Stimulated activated naive B cell treated with anti-CD40 and anti-IgM and Interleukin-4, amounts not matched to agents 10 μg/mL and 1 μg/mL and 100 μg/mL, for 72 hours (primary cell): ENCODE results near the gene PSME3IP1.
A peak's percentile ranks its signal among the peaks of the same experiment; 100 is the strongest.

Experiments
- ATAC-seq, 2 donors: fragments of 150-1000 bp; cut with Tn5 transposase; replicated peaks; 2 replicates each; pipeline ENCODE4 v1.10.0; 2021; ENCODE audit warnings: moderate library complexity in 1 of 2
- DNase-seq: peaks from one replicate; pipeline ENCODE4 v3.0.0; 2021
- H3K27ac Mint-ChIP-seq: one replicate; pipeline ENCODE4 v1.8.0; 2022; ENCODE audit warnings: mild to moderate bottlenecking, mixed read lengths
- H3K27me3 Mint-ChIP-seq, 2 donors: one replicate each; pipeline ENCODE4 v1.8.0; 2022; ENCODE audit warnings: mixed read lengths in 2 of 2
- H3K36me3 Mint-ChIP-seq, 2 donors: one replicate each; pipeline ENCODE4 v1.8.0; 2022; ENCODE audit warnings: mixed read lengths in 2 of 2, mild to moderate bottlenecking in 1 of 2
- H3K4me1 Mint-ChIP-seq, 2 donors: one replicate each; pipeline ENCODE4 v1.8.0; 2022; ENCODE audit warnings: mixed read lengths in 2 of 2, mild to moderate bottlenecking in 1 of 2
- H3K4me3 Mint-ChIP-seq, 2 donors: one replicate each; pipeline ENCODE4 v1.8.0; 2022; ENCODE audit warnings: mild to moderate bottlenecking in 2 of 2, mixed read lengths in 2 of 2, moderate library complexity in 1 of 2
- H3K9me3 Mint-ChIP-seq, 2 donors: one replicate each; pipeline ENCODE4 v1.8.0; 2022; ENCODE audit warnings: mixed read lengths in 2 of 2, mild to moderate bottlenecking in 1 of 2

The PSME3IP1 gene

DNA sequence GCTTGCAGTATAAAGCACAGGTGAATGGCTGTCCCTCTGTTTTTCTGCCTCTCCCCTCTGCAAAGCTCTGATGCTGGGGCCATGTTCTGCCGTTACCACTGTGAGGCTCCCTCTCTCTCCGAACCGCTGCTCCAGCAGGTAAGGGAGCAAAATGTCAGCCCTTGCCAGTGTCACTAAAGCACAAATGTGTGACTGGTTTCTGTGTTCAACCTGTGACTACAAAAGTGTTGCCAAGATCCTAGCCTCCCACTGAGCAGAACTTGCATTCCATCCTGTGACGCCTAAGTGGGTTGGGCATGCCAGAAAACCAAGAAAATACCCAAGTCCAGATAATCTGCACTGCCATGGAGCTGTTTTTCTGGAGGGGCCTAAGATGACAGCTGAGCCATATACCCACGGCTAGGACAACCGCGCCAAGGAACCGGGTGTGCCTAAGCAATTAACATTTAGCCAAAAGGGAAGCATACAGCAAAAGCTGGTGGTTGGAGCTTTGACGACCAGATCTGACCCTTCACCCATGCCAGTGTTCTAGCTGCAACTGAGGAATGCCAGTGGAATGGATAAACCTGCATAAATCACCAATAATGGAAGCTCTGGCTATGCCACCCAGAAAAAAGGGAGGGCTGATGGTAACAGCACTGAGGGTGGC, 35.0 kb downstream of the PSME3IP1 start:
- Mint-ChIP-seq H3K36me3 (peaks cover 28 to 63% of the 10 kb centered on the region in 2 donors), H3K4me3 (no peak overlapping the region), H3K9me3 (no peaks in the 10 kb centered on the region), H3K27me3 (no peaks in the 10 kb centered on the region), H3K27ac (no peak overlapping the region), H3K4me1 (peaks cover 22 to 28% of the 10 kb centered on the region in 2 donors)
- DNase-seq = no peak
- ATAC-seq = no peak

DNA sequence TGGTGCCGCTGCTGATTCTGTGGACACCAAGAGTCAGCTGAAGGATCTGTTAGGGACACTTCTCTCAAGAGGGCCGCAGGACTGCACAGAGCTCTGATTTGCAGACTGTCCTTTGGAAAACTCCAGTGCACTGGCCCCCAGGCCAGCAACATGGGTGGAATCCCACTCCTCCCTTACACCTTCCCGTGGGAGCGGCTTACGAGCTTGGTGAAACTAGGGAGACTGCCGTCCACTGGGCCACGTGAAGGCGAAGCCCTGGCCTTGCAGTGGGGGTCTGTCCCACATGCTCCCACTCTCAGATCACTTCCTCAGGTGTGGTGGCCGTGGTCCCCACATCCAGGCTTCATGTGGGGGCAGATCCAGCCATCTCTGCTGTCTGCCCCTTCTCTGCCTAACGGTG, 36.4 kb downstream of the PSME3IP1 start:
- Mint-ChIP-seq H3K27me3 (no peaks in the 10 kb centered on the region), H3K36me3 (peaks cover 35 to 61% of the 10 kb centered on the region in 2 donors)
- ATAC-seq = no peak

DNA sequence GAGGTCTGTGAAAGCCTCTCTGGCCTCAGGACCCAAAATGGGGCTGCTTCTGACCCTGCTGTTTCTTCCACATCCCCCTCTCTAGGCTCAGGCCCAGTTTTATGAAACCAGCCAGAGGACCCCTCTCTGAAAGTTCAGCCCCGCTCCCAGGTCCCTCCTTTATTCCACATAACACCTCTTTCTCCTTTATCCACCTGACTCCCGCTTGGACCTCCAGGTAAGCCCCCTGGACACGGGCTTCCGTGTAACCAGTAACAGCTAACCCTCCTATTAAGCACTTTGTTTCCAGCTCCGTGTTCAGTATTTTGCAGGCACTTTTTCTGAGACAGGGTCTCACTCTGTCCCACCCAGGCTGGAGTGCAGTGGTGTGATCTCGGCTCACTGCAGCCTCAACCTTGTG, 37.4 kb downstream of the PSME3IP1 start:
- H3K36me3 Mint-ChIP-seq = peaks cover 29 to 52% of the 10 kb centered on the region in 2 donors

More for the DNA sequence above, 36.4 kb downstream of the PSME3IP1 start:
- Mint-ChIP-seq H3K4me3 (no peak overlapping the region), H3K9me3 (no peaks in the 10 kb centered on the region), H3K4me1 (peaks cover 25 to 29% of the 10 kb centered on the region in 2 donors), H3K27ac (no peak overlapping the region)
- no peak for DNase-seq

DNA sequence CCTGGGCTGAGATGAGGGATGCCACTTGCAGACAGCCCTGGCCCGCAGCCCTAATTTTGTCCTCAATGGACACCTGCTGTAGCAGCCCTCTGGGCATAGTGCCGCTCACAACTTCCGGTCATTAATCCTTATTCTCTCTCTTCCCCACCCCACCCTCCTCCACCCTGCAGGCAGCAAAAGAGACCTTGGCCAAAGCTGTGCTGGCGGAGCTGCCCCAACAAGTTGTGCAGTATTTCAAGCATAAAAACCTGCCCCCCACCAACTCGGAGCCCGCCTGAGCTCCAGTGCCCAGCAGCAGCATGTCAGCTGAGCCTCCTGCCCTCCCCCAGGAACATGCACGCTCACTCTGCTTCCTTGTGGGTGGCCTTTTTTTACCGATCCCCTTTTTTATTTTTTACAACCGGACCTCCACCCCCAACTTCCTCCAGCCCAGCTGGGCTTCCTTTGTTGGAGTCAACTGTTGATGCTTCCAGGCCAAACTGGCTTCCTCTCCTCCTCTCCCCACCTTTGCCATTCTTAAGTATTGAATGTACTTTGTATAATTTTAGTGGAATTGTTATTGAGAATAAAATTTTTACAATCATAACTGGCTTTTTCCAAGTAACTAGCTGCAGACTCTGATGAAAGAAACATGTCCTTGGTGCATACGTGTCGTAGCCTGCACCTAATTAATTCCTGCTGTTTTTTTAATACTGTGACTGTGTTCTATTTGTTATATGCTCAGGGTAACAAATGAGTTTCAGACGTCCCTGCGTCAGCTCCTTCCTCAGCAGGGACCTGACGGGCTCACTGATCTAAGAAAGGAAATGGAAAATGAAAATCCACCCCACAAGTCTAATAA, 38.2 kb downstream of the PSME3IP1 start:
- Mint-ChIP-seq H3K9me3 (no peaks in the 10 kb centered on the region), H3K27me3 (no peaks in the 10 kb centered on the region), H3K27ac (peak overlapping the region; percentile 86), H3K36me3 (peaks cover 23 to 44% of the 10 kb centered on the region in 2 donors), H3K4me3 (peak overlapping the region in 1 of 2 donors; percentile 36), H3K4me1 (peaks cover 25 to 34% of the 10 kb centered on the region in 2 donors)
- peak; percentile 35 to 48 for ATAC-seq
- no peak for DNase-seq

More for the DNA sequence above, 37.4 kb downstream of the PSME3IP1 start:
- H3K27ac Mint-ChIP-seq = peak overlapping the region; percentile 1
- peak overlapping the region in 1 of 2 donors; percentile 2 for H3K4me3 Mint-ChIP-seq
- peak in 1 of 2 donors; percentile 24 for ATAC-seq
- no peak for DNase-seq
- peaks cover 25 to 29% of the 10 kb centered on the region in 2 donors for H3K4me1 Mint-ChIP-seq
- no peaks in the 10 kb centered on the region for H3K9me3 Mint-ChIP-seq
- H3K27me3 Mint-ChIP-seq = no peaks in the 10 kb centered on the region

DNA sequence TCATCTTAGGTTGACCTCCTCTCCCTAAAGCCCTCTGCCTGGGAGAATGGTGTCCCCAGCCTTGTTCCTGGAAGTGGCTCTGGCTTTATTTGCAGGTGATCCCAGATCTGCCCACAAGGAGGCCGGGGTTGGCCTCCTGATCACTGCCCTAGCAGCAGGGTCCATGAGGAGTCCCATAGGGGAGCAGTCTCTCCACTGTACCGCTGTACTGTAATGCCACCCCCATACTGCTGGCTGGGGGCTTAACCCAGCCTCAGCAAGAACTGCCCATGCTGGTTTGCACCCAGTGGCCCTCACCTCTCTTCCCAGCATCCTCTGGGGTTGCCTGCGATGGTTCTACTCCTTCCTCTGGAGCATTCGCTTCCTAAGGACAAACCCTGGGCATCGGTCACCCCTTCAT, 39.1 kb downstream of the PSME3IP1 start:
- no peak for DNase-seq
- Mint-ChIP-seq H3K9me3 (no peaks in the 10 kb centered on the region), H3K27ac (no peak overlapping the region), H3K4me3 (no peak overlapping the region), H3K27me3 (no peaks in the 10 kb centered on the region), H3K36me3 (peaks cover 23 to 41% of the 10 kb centered on the region in 2 donors), H3K4me1 (peaks cover 32 to 43% of the 10 kb centered on the region in 2 donors)
- no peak for ATAC-seq

DNA sequence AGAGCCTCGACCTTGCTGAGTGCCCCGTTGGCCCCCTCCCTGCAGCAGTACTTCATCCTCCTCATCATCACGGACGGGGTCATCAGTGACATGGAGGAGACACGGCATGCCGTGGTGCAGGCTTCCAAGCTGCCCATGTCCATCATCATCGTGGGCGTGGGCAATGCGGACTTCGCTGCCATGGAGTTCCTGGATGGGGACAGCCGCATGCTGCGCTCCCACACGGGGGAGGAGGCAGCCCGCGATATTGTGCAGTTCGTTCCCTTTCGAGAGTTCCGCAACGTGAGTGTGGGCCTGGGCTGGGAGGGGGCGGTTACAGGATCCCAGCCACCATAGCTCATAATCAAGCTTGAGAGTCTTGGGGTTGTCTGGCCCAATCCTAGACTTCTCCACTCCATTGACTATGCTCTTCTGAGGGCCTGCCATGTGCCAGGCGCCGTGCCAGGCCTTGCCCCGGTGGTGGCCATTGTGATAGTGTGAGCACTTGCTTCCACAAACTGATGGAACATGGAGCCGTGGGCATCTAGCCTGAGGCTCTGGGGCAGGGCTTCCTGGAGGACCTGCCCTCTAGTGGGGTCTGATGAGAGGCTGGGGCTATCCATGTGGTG, 39.7 kb downstream of the PSME3IP1 start:
- no peak overlapping the region for H3K4me3 Mint-ChIP-seq
- H3K36me3 Mint-ChIP-seq = peaks cover 23 to 37% of the 10 kb centered on the region in 2 donors
- H3K27me3 Mint-ChIP-seq = no peaks in the 10 kb centered on the region
- H3K4me1 Mint-ChIP-seq = peaks cover 36 to 49% of the 10 kb centered on the region in 2 donors
- H3K27ac Mint-ChIP-seq = no peak overlapping the region
- no peaks in the 10 kb centered on the region for H3K9me3 Mint-ChIP-seq
- DNase-seq = no peak
- no peak for ATAC-seq

DNA sequence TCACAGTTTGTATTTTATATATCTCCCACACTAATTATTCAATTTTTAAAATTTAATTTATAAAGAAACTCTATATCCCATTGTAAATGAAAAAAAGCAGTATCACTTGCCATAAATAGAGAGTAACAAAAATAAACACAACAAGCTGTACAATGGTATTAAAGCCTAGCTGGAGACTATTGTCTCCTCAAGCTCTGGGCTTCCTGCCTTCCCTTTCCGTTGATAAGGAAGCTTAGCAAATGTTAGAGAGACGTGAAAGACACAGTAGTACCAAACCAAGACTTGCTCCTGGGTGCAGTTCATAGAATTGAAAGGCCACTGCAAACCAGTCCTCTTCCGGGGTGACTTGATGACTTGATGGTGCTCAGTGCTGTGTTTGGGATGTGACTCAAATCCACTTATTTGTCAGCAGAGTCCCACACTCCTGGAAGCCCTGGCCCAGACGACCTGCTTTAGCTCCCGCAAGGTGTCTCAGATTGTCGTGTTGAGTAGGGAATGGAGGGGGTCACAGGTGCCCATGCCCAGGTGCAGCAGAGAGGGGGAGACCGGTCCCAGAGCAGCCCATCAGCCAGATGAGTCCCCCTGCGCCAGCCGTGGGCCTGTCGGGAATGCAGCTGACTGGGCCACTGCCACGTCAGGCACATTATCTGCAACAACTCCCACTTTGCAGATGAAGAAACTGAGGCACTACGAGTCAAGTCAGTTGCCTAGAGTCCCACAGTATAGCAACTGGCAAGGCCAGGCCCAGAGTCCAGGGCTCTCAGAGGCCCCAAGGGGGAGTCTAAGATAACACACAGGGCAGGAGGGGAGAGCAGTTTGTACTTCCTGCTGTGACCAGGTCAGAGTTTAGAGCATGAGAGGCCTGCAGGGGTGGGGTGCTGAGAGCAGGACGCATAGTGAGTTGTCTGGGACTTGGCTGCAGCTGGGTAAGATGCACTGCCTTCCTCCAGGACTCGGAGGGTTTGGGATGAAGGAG, 40.5 kb downstream of the PSME3IP1 start:
- Mint-ChIP-seq H3K27ac (no peak overlapping the region), H3K4me1 (peaks cover 40 to 55% of the 10 kb centered on the region in 2 donors), H3K27me3 (no peaks in the 10 kb centered on the region), H3K9me3 (no peaks in the 10 kb centered on the region), H3K36me3 (peaks cover 23 to 31% of the 10 kb centered on the region in 2 donors), H3K4me3 (no peak overlapping the region)
- ATAC-seq (no peak), DNase-seq (no peak)

DNA sequence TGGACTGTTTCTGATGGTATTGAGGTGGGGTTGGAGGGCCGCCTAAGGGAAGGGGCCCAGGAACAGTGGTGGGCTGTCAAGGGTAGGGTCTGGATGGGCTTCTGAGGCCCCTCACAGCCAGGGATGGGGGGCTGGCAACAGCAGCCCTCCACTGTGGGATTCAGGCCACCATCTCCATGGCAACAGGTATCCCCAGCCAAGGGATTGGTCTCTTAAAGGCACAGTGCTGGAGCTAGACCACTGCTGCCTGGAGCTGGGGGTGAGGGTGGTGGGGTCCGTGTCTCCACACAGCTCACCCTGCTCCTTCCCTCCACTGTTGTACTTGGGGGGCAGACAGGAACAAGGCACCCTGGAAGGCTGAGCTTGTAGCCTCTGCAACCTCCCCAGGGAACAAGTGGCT, 41.8 kb downstream of the PSME3IP1 start:
- Mint-ChIP-seq H3K27ac (no peak overlapping the region), H3K4me1 (peaks cover 45 to 65% of the 10 kb centered on the region in 2 donors), H3K9me3 (no peaks in the 10 kb centered on the region), H3K36me3 (peaks cover 21 to 30% of the 10 kb centered on the region in 2 donors), H3K27me3 (no peaks in the 10 kb centered on the region), H3K4me3 (no peak overlapping the region)
- ATAC-seq (no peak), DNase-seq (no peak)

DNA sequence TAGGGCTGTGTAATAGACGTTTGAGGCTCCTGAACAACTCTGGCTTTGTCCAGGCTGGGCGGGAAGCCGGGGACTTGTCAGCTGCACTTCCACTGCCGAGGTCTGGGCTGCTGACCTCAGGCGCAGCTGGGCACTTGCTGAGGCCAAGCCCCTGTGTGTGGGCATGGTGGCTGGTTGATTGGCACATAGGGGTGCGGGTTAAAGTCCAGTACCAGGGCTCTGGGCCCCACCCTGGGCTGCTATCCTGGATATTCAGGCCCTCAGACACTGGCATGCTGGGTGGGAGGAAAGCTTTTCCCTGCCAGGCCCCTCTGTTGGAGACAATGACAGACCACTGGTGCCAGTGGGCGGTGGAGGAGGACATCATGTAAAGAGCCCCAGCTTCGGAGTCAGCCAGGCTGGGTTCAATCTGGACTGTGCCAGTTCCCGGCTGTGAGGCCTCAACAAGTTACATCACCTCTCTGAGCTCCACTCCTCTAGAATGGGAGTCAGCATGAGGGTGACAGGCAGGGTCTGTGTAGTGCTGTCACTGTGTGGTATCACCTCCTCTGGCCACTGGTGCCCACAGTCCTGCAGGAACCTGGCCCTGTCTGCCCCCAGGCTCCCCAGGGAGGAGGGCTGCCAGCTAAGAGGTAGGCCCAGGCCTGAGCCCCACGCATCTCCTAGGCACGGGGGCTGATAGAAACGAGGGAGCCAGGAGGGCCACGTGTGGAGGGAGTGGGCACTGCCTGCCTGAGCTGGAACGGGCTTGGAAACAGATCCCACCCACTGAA, 42.5 kb downstream of the PSME3IP1 start:
- peaks cover 43 to 61% of the 10 kb centered on the region in 2 donors for H3K4me1 Mint-ChIP-seq
- no peaks in the 10 kb centered on the region for H3K27me3 Mint-ChIP-seq
- no peak overlapping the region for H3K4me3 Mint-ChIP-seq
- ATAC-seq = no peak
- DNase-seq = no peak
- no peak overlapping the region for H3K27ac Mint-ChIP-seq
- H3K9me3 Mint-ChIP-seq = no peaks in the 10 kb centered on the region
- H3K36me3 Mint-ChIP-seq = peaks cover 21 to 26% of the 10 kb centered on the region in 2 donors

DNA sequence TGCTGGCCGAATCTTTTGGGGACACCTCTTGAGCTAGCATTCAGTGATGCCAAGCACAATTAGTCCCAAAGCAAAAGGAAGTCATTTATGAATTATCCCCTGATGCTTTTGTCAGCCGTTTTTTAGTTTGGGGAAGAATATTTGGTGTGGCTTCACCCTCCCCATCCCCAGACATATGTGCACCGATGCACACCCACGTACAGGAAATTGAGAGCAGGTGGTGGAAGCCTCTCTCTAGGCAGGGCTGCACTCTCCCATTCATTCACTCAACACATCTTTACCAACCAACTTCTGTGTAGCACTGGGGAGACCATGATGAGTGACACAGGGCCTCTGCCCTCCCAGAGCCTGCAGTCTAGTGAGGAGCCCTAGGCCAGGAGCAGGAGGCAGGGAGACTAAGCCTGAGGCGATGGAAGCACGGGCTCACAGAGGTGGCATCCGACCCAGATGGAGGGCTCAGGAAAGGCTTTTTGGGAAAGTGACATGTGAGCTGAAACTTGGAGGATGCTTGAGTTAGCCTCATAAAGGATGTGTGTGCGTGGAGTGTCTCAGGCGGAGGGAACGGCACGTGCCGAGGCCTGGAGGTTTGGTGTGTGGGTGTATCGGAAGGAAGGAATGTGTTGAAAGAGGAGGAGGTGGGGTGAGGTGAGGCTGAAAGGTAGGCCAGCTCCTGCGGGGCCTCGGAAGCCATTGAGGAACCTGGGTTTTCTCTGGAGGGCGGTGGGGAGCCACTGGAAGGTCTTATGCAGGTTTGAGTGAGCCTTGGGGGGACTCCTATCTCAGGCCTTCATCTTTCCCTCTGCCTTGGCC, 43.8 kb downstream of the PSME3IP1 start:
- Mint-ChIP-seq H3K9me3 (no peaks in the 10 kb centered on the region), H3K27ac (peak overlapping the region; percentile 76), H3K4me3 (peak overlapping the region; percentile 1 to 40), H3K36me3 (peaks cover 24 to 27% of the 10 kb centered on the region in 2 donors), H3K4me1 (peaks cover 33 to 48% of the 10 kb centered on the region in 2 donors), H3K27me3 (no peaks in the 10 kb centered on the region)
- DNase-seq = no peak
- peak; percentile 80 to 82 for ATAC-seq

DNA sequence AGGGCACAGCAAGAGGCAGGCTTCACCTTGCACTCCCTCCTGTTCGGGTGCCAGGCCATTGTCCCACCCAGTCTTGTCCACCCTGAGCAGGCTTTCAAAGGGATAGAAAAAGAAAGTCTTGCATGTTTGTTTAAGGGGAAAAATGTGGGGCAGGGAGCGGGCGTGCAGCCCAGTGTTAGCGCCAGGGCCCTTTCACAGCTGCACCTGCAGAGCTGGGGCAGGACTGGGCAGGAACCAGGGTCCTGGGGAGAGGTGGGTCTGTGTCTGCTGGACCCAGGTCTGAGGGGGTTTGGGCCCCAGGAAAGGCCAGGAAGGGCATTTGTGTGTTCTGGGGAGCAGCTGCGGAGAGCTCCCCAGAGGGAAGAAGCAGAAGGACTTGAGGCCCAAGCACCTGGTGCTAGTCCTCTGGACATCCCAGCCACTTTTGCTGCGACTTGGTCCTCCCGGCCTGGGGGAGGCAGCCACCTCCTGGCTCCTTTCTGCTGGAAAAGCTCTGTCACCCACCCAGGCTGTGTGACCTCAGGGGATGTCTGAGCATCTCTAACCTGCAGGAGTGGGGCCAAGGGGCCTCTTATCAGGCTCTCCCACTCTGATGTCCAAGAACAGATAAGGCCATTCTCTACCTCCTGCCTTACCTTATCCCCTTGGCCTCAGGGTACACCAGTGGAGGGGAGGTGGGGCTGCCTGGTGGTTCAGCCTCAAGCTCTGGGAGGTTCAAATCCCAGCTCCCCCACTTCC, 44.7 kb downstream of the PSME3IP1 start:
- Mint-ChIP-seq H3K27ac (no peak overlapping the region), H3K4me1 (peaks cover 27 to 43% of the 10 kb centered on the region in 2 donors)

More for the DNA sequence above, 44.7 kb downstream of the PSME3IP1 start:
- no peaks in the 10 kb centered on the region for H3K9me3 Mint-ChIP-seq
- no peak for DNase-seq
- H3K4me3 Mint-ChIP-seq = no peak overlapping the region
- ATAC-seq = peak; percentile 7 to 19
- H3K36me3 Mint-ChIP-seq = peaks cover 20 to 22% of the 10 kb centered on the region in 2 donors
- no peaks in the 10 kb centered on the region for H3K27me3 Mint-ChIP-seq
